H54 (cell line): ENCODE measurements around the gene AKAP13.

ENCODE experiments used
- DNase-seq: peaks from one replicate; pipeline ENCODE4 v3.0.0; 2011; ENCODE audit warnings: low spot score, mixed read lengths; ENCODE audit not compliant: insufficient read length
- FAIRE-seq: peaks from 3 replicates; lab custom pipeline; 2011; peaks lifted over from hg19 to GRCh38; lab: Jason Lieb, UNC
- POLR2A ChIP-seq: IDR thresholded peaks from 2 replicates; pipeline ENCODE4 v1.6.1; 2011; ENCODE audit warnings: low read depth, mild to moderate bottlenecking, low read length

AKAP13 gene

GRCh38 chr15:85749261-85750151 lies 369.1 kb downstream of the AKAP13 start:
- DNase-seq, result no peak
- no peak for TF ChIP-seq POLR2A
- no peak for FAIRE-seq

- FAIRE-seq, result no peak
- no peak for TF ChIP-seq POLR2A
- no peak for DNase-seq
Measured at GRCh38 chr15:85750319-85751290, 370.2 kb downstream of the AKAP13 start.

DNA sequence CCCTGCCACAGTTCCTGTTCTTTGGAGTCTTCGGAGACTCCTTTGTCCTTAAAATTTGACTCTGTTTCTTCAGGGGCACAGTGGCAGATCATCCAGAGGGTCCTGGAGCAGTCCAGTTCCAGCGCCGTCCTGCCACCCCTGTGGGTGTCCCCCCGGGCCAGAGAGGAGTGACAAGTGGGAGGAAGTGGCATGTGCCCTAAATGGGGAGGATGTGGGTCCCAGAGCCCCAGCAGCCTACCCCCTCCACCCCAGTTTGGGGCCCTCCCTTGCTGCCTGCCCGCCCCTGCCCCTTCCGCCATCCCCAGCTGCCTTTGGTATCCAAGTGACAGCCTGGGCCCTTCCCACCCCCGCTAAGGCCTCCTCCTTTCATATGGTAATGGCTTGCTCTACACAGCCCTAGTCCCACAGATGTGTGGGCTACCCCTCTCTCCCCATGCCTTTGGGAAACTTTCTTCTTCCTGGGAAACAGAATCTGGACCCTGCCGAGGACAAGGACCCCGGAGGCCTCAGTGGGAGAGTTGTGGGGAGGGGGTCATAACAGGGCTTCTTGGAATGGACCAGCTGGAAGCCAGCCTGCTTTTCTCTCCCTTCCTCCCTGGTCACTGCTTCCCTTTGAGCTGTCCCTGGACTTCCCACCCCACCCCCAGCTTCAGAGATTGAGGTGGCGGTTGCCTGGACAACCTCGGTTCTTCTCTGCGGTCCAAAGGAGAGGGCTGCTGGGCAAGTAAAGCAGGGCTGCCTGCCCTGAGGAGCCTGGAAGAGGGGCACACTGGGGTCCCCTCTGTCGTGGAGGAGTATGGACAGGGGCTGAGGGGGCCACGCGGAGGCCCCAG lies 371.1 kb downstream of the AKAP13 start:
- TF ChIP-seq POLR2A, result no peak
- no peak for DNase-seq
- no peak for FAIRE-seq

DNA sequence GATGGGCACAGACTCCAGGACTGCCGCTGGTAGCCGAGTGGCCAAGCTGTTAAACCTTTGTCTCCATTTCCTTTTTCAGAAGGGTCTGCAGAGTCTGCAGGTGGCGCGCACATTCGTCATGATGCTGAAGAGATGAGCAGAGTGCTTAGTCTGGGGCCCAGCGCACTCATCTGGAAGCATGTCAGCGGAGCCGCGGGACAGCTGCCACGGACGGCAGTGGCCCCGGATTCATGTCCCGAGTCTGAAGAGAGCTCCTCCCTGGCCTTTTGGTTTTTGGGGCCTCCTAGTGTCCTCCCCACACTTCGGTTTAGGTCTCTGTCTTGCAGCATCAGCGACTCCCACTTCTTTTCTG lies 371.7 kb downstream of the AKAP13 start:
- no peak for DNase-seq
- no peak for TF ChIP-seq POLR2A
- FAIRE-seq, result no peak

- no peak for TF ChIP-seq POLR2A
- DNase-seq (no peak), FAIRE-seq (no peak)
Measured at GRCh38 chr15:85752491-85752961, 372.1 kb downstream of the AKAP13 start.

- DNase-seq (no peak), FAIRE-seq (no peak)
- TF ChIP-seq POLR2A, result no peak
Measured at GRCh38 chr15:85753261-85753660, 372.9 kb downstream of the AKAP13 start.

DNA sequence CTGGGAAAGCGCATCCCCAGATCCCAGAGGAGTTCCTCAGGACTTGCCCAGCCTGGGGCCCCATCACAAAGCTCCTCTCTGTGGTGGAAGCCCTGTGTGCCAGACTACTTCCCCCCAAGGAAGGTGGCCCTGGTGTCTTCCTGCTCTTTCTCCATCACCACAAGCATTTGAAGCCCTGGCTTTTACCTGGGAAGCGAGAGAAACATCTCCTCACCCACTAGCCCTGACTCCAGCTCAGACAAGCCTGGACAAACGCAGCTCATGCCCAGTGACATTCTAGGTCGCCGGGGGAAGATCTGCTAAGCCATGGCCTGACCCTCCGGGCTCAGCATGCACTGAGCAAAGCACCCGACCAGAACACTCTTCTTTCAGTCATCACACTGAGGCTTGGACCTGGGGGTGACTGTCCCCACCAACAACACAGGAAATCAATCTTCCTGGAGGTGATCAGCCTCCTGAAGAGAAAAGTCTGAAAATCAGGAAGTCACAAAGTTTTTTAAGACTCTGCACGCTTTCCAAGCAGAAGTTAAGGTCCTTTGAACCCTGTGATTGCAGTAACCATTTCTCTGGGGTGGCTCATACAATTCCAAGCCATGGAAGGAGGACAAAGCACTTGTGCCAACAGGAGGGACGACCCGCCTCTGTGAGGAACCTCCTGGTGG lies 373.5 kb downstream of the AKAP13 start:
- FAIRE-seq (no peak), DNase-seq (no peak)
- no peak for TF ChIP-seq POLR2A

GRCh38 chr15:85754989-85755388 lies 374.6 kb downstream of the AKAP13 start:
- TF ChIP-seq POLR2A, result no peak
- no peak for DNase-seq
- FAIRE-seq, result no peak

DNA sequence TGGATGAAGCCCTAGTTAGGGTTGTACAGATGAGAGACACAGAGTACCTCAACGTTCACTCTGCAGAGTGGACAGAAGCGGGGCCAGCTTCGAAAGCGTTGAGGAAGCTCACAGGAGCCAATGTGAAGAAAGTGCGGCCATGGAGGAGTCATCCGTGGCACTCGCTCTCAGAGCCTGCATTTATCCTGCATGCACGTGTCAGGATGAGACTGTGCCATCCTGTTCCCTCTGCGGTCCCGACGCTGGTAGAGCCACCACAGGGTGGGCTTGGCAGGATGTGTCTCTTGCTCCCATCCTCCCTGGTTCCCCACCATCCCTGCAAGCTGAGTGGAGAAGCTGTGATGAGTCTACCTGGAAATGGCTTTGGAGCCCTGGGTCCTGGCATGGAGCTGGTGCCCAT lies 375.1 kb downstream of the AKAP13 start:
- no peak for TF ChIP-seq POLR2A
- no peak for DNase-seq
- no peak for FAIRE-seq

DNA sequence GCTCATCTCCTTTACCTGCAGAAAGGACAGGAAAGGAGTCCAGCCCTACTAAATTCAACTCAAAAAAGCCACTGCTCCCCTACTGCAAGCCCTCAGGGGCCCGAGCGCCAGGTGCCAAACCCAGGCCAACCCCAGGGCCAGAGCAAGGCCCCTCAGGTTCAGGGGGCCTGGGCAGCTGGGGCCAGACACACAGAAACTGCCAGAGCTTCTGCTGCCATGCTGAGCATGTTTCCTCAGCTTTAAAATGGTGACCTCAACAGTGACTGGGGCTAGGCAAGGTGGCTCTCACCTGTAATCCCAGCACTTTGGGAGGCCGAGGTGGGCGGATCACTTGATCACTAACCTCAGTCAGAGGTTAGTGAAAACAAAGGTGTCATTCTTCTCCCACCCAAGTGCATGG lies 375.5 kb downstream of the AKAP13 start:
- no peak for TF ChIP-seq POLR2A
- no peak for FAIRE-seq

GRCh38 chr15:85756411-85757072 lies 376.1 kb downstream of the AKAP13 start:
- DNase-seq, result no peak
- TF ChIP-seq POLR2A, result no peak
- FAIRE-seq, result no peak

More for the DNA sequence above, 375.5 kb downstream of the AKAP13 start:
- DNase-seq, result no peak

DNA sequence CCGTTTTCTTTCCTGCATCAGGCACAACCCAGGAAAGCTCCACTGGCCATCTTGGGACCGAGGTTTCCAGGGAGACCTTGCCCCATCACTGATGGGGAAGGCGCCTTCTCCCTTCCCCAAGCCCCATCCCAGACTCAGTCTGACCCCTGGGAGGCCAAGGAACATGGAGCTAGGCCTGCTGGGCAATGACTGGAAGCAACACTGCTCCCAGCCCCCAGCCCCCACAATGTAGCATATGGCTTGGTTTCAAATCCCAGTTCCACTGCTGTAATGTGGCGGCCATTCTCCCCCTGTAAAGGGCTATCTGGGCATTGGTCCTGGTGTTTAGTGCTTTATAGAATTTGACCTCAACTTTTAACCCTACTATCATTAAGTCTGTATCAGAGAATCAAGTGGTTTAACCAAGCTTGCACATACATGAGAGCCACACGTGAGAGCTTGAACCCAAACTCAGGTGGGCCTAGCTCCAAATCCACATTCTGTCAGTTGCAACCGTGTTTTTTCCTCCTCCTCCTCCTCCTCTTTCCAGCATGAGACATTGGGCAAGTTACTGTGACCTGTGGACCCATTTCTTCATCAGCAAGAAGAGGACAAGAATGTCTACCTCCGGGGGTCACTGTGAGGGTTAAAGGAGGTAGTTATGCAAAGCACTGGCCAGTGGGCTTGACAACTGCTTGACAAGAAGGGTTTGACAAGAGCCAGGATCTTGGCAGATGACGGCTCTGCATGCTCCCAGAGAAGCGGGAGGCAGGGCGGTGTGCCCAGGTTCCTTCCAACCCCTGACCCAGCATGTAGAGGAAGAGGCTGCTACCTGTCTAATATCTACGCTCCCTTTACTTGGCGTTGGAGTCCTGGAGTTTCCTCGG lies 376.9 kb downstream of the AKAP13 start:
- no peak for DNase-seq
- no peak for FAIRE-seq
- TF ChIP-seq POLR2A, result no peak
